ENCODE measurements around the gene XKR7. TPM values are rescaled to one million over a fixed set of nuclear protein-coding genes. Genes with fewer than 3 reads are reported as not detected.

XKR7 gene
- total RNA-seq, 1 donor from 2014 or later = 0.48 TPM

DNA sequence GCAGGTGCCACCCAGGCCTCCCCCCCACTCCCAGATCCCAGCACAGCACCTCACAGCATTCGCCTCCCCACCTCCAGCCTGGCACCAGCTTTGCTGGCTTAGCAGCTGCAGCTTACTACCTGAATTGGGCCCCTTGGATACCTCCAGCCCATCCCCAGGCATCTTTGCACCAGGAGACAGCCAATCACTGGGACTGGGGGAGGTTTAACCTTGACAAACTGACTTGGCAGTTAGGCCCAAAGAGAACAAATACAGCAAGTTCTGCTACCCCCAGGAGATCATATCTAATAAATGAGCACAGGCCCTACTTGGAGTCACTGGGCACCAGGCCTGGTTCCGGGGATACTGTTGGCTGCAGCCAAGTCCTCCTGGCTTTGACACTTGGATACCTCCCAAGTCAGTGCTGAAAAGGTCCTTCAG lies 24.9 kb upstream of the XKR7 start:
- Histone ChIP-seq H3K4me1 (ENCODE audit: insufficient read depth, low read length) (no peaks in the 10 kb centered on the region), H3K36me3 (ENCODE audit: insufficient read depth, low read length) (peaks cover 20% of the 10 kb centered on the region), H4K20me1 (ENCODE audit: insufficient read depth, low read length) (peaks cover 18% of the 10 kb centered on the region), H3K9me3 (ENCODE audit: insufficient read depth, low read depth, low read length) (no peaks in the 10 kb centered on the region), H2AFZ (ENCODE audit: low read depth, low read length) (no peak overlapping the region), H3K79me2 (ENCODE audit: insufficient read depth, low read length) (no peaks in the 10 kb centered on the region), H3K27me3 (ENCODE audit: insufficient read depth, low read length) (no peaks in the 10 kb centered on the region), H3K4me3 (ENCODE audit: insufficient read depth, low read depth, low read length) (no peak overlapping the region), H3K4me2 (ENCODE audit: low read length) (no peak overlapping the region), H3K9ac (ENCODE audit: low read length) (no peak overlapping the region), H3K27ac (ENCODE audit: low read depth, low read length) (no peak overlapping the region)
- no peak for TF ChIP-seq EZH2 (IDR thresholded peaks at IDR 0.05; ENCODE audit: insufficient read depth, low read length)
- TF ChIP-seq, protein P1, sequence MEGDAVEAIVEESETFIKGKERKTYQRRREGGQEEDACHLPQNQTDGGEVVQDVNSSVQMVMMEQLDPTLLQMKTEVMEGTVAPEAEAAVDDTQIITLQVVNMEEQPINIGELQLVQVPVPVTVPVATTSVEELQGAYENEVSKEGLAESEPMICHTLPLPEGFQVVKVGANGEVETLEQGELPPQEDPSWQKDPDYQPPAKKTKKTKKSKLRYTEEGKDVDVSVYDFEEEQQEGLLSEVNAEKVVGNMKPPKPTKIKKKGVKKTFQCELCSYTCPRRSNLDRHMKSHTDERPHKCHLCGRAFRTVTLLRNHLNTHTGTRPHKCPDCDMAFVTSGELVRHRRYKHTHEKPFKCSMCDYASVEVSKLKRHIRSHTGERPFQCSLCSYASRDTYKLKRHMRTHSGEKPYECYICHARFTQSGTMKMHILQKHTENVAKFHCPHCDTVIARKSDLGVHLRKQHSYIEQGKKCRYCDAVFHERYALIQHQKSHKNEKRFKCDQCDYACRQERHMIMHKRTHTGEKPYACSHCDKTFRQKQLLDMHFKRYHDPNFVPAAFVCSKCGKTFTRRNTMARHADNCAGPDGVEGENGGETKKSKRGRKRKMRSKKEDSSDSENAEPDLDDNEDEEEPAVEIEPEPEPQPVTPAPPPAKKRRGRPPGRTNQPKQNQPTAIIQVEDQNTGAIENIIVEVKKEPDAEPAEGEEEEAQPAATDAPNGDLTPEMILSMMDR (IDR thresholded peaks at IDR 0.05; ENCODE audit: insufficient read depth, low read depth, low read length) = no peak
- DNase-seq (ENCODE audit: low read depth) (no peak), FAIRE-seq (no peak)
- peaks cover 27% of the 10 kb centered on the region for H3K36me3 Mint-ChIP-seq (ENCODE audit: low read depth, unreplicated experiment)
- peaks cover 6% of the 10 kb centered on the region for H3K27me3 Mint-ChIP-seq (ENCODE audit: low read depth, unreplicated experiment)
- no peak overlapping the region for H3K4me3 Mint-ChIP-seq (ENCODE audit: unreplicated experiment)
- no peak overlapping the region for H3K27ac Mint-ChIP-seq (ENCODE audit: unreplicated experiment)
- no peaks in the 10 kb centered on the region for H3K9me3 Mint-ChIP-seq (ENCODE audit: unreplicated experiment)
- no peaks in the 10 kb centered on the region for H3K4me1 Mint-ChIP-seq (ENCODE audit: low read depth, unreplicated experiment)

DNA sequence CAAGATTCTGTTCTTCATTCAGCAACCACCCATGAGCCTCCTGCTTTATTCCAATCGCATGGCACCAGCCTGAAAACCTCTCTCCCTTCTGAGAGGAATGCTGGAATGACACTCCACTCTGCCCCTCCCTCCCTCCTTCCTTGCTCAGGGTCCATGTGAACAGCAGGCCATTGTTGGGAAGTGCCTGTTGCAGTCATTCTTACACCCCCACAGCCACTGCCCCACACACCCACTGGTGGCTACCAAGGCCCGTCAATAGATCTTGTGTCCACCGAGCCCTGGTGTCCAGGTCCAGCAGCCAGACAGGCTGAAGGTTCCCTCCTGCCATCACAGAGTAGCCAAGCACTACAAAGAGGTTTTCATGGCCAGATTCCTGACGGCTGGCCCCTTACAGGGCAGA lies 22.6 kb upstream of the XKR7 start:
- Mint-ChIP-seq H3K4me1 (ENCODE audit: low read depth, unreplicated experiment) (no peaks in the 10 kb centered on the region), H3K27ac (ENCODE audit: unreplicated experiment) (no peak overlapping the region), H3K4me3 (ENCODE audit: unreplicated experiment) (no peak overlapping the region), H3K36me3 (ENCODE audit: low read depth, unreplicated experiment) (peaks cover 37% of the 10 kb centered on the region), H3K9me3 (ENCODE audit: unreplicated experiment) (no peaks in the 10 kb centered on the region), H3K27me3 (ENCODE audit: low read depth, unreplicated experiment) (no peaks in the 10 kb centered on the region)
- TF ChIP-seq EZH2 (IDR thresholded peaks at IDR 0.05; ENCODE audit: insufficient read depth, low read length) = no peak
- TF ChIP-seq, protein P1 (IDR thresholded peaks at IDR 0.05; ENCODE audit: insufficient read depth, low read depth, low read length) = no peak
- H4K20me1 ChIP-seq (ENCODE audit: insufficient read depth, low read length) = peaks cover 33% of the 10 kb centered on the region
- FAIRE-seq = no peak
- DNase-seq (ENCODE audit: low read depth) = no peak
- H3K27ac ChIP-seq (ENCODE audit: low read depth, low read length) = no peak overlapping the region
- H3K27me3 ChIP-seq (ENCODE audit: insufficient read depth, low read length) = no peaks in the 10 kb centered on the region
- H3K4me1 ChIP-seq (ENCODE audit: insufficient read depth, low read length) = peaks cover under 1% of the 10 kb centered on the region
- H3K79me2 ChIP-seq (ENCODE audit: insufficient read depth, low read length) = peaks cover 17% of the 10 kb centered on the region
- H3K9me3 ChIP-seq (ENCODE audit: insufficient read depth, low read depth, low read length) = no peaks in the 10 kb centered on the region
- H3K9ac ChIP-seq (ENCODE audit: low read length) = no peak overlapping the region
- H3K4me2 ChIP-seq (ENCODE audit: low read length) = no peak overlapping the region
- peaks cover 26% of the 10 kb centered on the region for H3K36me3 ChIP-seq (ENCODE audit: insufficient read depth, low read length)
- no peak overlapping the region for H3K4me3 ChIP-seq (ENCODE audit: insufficient read depth, low read depth, low read length)
- no peak overlapping the region for H2AFZ ChIP-seq (ENCODE audit: low read depth, low read length)

DNA sequence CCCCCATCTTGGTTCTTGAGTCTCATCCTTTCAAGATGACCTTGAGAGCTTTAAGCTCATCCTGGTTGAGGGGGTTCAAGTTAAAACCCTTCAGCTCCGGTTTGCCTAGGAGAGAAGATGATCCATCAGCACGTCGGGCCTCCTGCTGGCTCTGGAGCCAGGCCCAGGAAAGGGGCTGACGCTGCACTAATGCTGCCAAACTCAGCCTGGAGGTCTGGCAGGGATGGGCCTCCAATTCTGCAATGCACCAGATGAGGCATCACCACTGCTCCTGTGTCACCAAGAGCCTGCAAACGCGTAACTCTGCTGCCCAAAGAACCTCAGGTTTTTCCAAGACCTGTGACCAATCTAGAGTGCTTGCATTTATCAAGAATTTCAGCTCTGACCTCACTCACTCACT lies 22.2 kb upstream of the XKR7 start:
- Histone ChIP-seq H3K4me3 (ENCODE audit: insufficient read depth, low read depth, low read length) (no peak overlapping the region), H3K9me3 (ENCODE audit: insufficient read depth, low read depth, low read length) (no peaks in the 10 kb centered on the region), H3K9ac (ENCODE audit: low read length) (no peak overlapping the region), H3K4me2 (ENCODE audit: low read length) (no peak overlapping the region), H3K27ac (ENCODE audit: low read depth, low read length) (no peak overlapping the region), H3K4me1 (ENCODE audit: insufficient read depth, low read length) (peaks cover 5% of the 10 kb centered on the region), H3K36me3 (ENCODE audit: insufficient read depth, low read length) (peaks cover 26% of the 10 kb centered on the region), H4K20me1 (ENCODE audit: insufficient read depth, low read length) (peaks cover 38% of the 10 kb centered on the region), H3K27me3 (ENCODE audit: insufficient read depth, low read length) (no peaks in the 10 kb centered on the region), H3K79me2 (ENCODE audit: insufficient read depth, low read length) (peaks cover 22% of the 10 kb centered on the region), H2AFZ (ENCODE audit: low read depth, low read length) (no peak overlapping the region)
- Mint-ChIP-seq H3K27me3 (ENCODE audit: low read depth, unreplicated experiment) (no peaks in the 10 kb centered on the region), H3K27ac (ENCODE audit: unreplicated experiment) (no peak overlapping the region), H3K4me3 (ENCODE audit: unreplicated experiment) (no peak overlapping the region), H3K4me1 (ENCODE audit: low read depth, unreplicated experiment) (peaks cover under 1% of the 10 kb centered on the region), H3K36me3 (ENCODE audit: low read depth, unreplicated experiment) (peaks cover 37% of the 10 kb centered on the region), H3K9me3 (ENCODE audit: unreplicated experiment) (no peaks in the 10 kb centered on the region)
- DNase-seq (ENCODE audit: low read depth) = peak; percentile 3
- FAIRE-seq = no peak
- TF ChIP-seq EZH2 (IDR thresholded peaks at IDR 0.05; ENCODE audit: insufficient read depth, low read length) = no peak
- TF ChIP-seq, protein P1 (IDR thresholded peaks at IDR 0.05; ENCODE audit: insufficient read depth, low read depth, low read length) = no peak
